HK-2 (cell line): ENCODE measurements around the gene SEC24B.
A peak's percentile ranks its signal among the peaks of the same experiment; 100 is the strongest.
"Not testable (repeated sequence)": the region's sequence is repeated elsewhere in the genome, so short reads cannot be mapped to it uniquely, and the experiment has no call there.

Experiments used
- DNase-seq: peaks from one replicate; pipeline ENCODE4 v3.0.0-alpha.2; 2018; ENCODE audit not compliant: unreplicated experiment

The SEC24B gene

DNA sequence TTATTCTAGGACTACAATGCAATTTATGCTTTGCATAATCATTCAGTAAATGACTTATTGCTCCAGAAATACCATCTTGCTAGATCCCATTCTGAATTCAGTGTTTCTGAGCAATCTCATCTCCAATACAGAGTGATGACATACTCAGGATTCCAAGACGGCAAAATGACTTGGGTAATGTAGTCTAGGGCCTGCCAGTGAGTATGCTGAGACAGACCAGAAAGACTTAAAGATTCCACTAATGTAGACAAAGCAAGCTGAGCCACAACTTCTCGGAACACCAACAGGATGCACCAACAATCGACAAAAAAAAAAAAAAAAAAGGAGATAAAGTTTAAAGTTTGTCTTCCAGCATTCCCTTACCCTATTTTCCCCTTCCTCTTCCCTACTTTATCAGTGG, 919 bp upstream of the SEC24B start:
- peak; percentile 13 for DNase-seq

DNA sequence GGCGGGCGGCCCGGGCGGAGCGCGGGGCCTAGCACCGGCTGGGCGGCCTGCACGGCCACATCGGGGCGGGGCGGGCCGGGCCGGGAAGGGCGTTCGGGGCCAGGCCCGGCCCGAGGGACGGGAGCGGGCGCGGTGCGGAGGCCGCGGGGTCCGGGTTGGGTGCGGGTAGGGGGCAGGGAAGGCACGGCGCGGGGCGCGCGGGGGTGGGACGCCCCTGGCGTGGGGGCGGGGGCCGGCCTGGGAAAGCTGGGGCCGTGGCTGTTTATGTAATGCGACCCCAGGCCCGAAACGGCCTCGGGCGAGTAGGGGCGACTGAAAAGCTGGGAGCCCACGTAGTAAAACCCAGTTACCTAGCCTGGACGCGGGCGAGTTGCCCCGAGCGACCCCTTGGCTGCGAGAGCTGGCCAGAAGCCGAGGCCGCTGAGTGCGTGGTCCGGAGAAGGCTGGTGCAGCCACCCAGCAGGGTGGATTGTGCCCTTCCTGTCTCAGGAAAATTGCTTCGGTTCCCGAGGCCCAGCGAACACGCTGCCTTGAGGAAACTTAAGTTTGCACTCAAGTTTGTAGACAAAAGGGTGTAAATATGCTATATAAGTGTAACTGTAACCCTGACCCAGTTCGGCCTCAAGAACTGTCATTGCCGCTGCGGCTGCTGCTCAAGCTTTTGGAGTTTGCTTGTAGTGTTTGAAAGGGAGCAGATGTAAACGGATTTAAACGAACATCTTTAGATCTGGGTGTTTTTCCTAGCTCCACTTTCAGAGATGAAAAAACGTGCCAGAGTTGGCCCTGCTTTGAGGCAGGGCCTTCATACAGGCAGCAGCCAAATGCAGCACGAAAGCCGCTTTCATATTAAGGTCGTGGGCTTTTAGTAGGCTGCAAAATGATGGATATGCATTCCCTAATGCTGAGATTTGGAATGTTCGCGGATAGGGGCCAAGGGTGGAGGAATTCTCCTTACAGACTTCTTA, 674 bp downstream of the SEC24B start:
- DNase-seq, result peak; percentile 38

DNA sequence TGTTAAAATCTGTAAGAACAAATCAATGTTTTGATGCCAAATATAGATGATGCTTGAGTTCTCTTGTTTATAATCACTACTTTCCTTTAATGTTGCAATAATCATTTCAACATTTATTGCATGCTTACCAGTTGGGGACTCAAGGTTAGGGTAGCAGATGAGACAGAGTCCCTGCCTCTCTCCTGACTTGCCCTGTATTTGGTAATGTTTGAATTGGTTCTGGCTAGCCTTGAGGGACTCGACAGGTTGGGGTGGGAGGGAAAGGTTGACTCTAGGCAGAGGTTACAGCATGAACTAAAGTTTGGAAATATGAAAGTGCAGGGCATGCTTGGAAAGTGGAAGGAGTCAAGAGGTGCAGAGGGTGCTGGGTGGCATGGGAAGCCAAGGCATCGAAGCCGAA, 2.0 kb downstream of the SEC24B start:
- no peak for DNase-seq

DNA sequence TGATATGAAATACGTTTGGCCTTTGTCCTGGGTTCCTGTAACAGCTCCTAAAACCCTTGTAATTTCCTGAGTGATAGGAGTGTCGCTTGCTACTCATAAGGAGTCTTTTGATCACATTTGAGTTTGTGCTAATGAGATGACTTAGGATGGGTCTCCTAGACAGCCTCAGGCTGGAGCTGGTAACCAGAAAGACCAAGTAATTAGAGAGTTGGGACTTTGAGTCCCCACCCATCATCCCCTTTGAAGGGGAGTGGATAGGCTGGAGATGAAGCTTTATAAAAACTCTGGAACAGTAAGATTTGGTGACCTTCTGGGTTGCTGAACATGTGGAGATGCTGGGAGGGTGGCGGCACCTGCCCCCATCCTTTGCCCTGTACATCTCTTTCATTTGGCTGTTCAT, 2.9 kb downstream of the SEC24B start:
- DNase-seq, result no peak

DNA sequence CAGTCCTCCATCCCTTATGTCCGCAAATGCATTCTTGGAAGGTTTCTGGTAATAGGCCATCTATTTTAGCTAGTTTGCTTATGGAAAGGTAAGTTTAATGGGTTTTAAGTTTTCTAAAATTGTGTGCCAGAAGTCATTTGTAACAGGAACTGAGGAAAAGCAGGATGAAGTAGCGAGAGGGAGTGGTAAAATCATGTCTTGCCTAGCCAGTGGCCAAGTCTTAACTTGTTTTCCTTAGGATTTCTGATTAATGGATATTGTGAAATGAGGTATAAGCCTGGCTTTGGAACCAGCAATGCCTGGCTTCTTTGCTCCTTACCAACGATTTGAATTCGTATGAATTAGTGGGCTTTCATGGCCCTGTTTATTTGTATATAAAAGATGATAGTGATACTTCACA, 7.3 kb downstream of the SEC24B start:
- DNase-seq, result no peak

DNA sequence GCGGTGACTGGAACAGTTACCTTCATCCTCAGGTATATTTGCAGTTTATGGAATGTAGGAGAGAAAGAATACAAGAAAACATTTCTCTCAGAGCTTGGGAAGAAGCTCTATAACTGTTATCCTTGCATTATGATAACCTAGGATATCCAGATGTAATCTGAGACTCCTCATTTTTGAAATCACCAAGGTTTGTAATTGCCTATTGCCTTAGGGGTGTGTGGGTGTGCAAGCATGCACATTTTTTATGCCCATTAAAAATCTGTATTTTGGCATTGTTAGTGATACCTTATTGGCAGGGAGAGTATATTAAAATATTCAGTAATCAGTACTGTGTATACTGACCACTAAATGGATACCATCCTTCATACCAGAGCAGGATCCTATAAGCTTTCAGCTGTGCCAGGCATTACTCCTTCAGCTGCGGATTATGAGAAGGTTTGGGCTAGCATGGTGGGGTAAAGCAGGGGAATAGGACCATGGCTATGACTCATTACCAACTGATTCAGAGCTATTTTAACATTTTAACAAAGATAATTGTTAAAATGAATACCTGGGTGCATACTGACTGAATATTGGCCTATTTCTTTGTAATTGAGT, 8.3 kb downstream of the SEC24B start:
- no peak for DNase-seq

DNA sequence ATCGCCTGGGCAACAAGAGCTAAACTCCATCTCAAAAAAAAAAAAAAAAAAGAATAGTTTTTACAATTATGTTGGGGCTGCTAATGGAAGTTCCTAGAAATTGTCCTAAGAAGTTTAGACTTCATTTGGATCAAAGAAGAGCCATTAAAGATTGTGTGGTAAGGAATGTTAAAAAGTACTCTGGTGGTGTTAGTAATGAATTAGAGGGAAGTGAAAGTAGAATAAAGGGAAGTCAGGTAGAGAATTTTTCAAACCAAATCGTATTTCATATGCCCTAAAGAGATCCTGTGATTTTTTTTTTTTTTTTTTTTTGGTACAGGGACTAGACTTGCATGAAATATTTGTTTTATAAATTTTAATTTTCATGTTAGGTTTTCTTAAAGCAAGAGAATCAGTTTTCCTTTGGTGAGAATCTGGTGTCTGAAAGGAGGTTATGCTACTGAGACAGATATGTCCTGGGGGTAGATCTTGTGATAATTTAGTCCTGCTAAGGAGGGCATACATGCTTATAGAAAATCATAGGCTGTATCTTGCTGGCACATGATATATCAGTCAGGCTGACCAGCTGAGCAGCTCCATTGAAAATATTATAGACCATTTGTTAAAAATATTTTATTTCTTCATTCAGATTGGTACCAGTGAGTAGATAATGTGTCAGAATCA, 10.7 kb downstream of the SEC24B start:
- no peak for DNase-seq

DNA sequence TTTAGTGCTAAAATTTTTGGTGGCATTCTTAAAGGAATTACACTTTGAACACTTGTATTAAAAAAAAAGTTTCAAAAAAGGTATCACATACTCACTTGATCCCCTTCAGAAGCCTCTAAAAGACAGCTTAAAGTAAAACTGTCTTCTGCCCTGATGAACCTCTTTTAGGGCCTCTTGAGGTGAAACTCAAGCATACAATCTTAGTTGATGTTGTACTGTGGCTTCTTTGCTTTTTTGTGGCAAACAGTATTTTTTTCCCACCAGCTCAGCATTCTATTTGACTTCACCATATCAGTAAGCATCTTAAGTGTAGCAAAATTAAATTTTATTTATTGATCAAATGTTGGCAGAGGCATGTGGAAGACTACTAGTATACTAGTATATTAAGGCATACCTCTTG, 13.7 kb downstream of the SEC24B start:
- no peak for DNase-seq

DNA sequence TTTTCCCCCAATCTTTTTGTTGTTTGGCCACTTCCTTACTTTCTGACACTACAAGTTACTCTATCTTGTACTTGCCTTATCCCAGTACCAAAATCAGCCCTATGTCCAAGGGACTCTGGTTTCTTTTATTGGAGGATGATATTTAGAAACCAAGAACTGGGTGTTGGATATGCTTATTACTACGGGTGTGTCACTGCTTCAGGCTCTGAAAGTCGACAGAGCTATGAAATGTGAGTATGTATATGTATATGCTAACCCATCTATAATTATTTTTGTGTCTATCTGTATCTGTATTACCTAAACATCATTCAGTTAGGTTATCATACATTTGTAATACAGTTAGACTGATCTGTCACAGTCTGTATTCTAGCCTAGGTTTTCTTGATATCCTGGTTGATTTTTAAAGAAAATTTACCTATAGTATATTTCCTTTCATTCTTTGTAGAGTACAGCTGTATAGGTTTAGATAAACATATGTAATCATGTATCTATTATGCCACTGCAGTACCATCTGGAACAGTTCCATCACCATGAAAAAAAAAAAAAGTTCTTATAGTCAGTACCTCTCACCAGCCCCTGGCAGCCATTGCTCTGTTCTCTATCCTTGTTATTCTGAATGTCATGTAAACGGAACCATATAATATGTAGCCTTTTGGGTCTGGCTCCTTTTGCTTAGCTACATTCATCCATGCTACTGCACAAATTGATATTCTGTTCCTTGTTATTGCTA, 18.1 kb downstream of the SEC24B start:
- DNase-seq, result no peak

DNA sequence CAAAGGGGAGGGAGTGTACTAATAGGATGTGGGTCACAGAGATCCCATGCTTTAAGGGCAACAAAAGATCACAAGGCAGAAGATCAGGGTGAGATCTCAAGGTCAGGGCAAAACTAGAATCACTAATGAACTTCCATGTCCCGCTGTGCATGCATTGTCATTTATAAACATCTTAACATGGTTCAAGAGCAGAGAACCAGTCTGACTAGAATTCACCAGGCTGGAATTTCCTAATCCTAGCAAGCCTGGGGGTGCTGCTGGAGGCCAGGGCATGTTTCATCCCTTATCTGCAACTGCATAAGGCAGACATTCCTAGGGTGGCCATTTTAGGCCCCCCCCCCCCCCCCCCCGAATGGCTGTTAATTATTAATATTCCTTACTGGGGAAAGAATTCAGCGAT, 19.5 kb downstream of the SEC24B start:
- not testable (repeated sequence) for DNase-seq

DNA sequence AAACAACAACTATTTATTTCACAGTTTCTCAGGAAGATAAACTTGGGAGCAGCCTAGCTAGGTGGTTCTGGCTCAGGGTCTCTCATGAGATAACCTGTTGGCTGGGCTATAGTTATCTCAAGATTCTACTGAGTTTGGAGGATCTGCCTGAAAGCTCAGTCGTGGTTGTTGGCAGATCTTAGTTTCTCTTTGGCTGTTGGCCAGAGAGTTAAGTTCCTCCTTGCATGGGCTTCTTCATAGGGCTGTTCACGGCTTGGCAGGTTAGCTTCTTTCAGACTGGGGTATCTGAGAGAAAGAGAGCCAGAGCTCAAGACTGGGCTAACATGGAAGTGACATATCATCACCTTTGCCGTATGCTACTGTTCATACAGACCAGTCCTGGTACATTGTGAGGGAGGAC, 28.7 kb downstream of the SEC24B start:
- no peak for DNase-seq

DNA sequence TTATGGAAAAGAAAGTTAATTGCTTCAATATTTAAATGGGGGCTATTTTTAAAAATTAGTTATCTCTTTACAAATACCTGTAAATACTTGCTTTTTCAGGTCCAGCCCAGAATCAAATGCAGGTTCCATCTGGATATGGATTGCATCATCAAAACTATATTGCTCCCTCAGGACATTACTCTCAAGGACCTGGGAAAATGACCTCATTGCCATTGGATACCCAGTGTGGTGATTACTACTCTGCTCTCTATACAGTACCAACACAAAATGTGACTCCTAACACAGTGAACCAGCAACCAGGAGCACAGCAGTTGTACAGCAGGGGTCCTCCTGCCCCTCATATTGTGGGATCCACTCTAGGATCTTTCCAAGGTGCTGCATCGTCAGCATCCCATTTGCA, 29.2 kb downstream of the SEC24B start:
- DNase-seq, result no peak

DNA sequence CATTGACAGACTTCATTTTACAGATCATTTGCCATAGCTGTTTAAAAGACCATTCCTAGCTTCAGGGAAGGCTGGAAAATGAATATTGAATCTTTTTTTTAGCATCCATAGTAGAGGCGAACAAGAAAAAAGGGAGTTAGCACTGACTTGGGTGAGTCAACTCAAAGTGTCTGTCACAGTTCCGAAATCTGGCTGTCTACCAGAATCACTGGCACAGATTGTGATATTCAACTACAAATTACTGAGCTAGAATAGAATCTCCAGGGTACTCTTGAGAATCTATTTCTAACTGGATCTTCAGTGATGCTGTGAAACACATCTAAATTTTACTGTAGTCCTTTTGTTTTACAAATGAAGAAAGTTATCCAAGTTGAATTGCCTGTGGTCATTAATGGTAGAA, 31.5 kb downstream of the SEC24B start:
- no peak for DNase-seq

DNA sequence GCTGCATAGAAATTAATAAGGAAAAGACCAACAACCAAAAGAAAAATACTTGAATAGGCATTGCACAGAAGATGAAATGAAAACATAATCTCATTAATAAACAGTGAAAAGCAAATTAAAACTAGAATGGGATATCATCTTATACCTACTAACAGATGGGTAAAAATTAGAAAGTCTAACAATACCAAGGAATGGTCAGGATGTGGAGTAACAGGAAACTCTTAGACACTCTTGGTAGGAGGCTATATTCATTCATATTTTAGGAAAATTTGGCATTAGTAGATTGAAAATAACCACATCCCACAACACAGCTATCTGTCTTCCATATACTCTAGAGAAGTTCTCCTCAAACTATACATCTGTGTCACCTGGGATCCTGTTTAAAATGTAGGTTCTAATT, 36.3 kb downstream of the SEC24B start:
- no peak for DNase-seq

DNA sequence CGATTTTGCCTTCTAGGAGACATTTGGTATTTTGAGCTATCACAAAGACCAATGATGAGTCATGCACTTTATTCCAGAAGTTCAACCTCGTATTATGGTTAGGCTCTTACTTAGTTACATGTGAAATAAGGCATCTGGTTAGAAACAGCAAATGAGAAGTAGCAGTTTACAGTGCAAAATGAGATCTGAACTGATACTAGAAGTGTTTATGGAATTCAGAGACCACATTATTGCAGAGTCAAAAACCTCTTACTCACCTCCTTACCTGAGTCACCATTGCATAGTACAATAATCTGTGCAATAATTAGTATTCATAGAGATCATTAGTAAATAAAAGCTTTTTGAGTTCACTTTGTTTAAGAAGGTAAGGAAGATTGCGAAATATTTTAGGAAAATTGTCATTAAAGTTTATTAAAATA, 38.7 kb downstream of the SEC24B start:
- DNase-seq, result no peak

DNA sequence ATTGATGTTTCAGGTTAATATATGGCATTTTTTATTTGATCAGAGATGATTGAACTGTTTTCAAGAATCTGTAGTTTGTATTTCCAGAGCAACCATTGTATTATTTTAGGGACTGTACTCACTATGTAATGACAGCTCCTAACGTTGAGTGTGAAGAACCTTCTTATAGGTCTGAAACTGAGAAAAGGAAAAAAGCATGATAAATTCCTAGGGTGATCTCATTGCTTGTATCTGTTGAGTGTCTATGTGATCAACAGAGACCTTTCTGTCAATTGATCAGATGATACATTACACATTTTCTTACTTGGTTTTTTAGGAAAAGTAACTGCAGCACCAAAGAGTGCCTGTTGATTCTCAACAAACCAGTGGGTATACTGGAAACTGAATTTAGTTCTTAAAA, 40.2 kb downstream of the SEC24B start:
- DNase-seq, result no peak

DNA sequence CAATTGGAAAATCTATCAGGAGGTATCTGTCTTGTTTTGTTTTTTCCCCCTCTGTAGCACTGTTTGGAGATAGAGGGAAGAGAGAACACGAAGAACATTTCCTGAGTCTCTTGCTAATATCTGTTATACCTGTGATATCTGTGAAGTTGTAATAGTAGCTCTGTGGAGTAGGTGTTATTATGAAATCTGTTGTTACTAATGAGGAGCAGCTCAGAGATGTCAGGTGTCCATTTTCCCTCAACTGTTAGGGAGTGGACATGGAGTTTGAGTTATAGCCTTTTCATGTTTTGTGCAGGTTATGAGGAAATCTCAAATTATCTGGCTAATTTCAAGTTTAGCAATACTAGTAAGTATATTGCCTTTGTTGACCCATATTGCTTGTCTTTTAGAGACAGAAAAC, 52.4 kb downstream of the SEC24B start:
- no peak for DNase-seq

DNA sequence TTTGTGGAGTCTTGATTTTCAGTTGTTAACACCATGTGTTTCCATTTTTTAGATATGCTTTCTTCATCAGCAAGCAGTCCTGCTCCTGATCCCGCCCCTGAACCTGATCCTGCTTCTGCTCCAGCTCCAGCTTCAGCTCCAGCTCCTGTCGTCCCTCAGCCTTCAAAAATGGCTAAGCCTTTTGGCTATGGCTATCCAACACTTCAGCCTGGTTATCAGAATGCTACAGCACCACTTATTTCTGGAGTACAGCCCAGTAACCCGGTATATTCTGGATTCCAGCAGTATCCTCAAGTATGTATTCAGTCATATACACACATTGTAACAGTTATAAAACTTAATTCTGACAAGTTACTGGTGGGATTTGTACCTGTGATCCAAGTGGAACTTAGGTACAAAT, 60.9 kb downstream of the SEC24B start:
- DNase-seq, result no peak

DNA sequence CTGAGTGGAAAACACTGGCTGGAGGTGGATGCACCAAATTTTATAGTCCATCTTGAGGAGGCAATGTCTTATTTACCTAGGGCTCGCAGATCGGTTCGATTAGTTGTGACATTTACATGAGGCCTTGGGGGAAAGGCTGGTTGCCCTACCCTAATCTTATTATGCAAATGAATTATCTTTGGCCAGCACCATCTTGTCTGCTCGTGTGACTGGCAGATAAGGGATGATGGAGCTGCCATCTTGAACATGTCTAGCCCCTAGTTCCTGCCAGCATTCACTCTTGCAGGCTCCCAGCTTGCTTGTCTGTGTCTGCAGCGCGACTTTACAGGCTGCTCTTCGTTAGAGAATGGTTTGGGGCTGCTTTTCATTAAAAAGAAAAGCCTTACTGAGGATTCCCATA, 61.9 kb downstream of the SEC24B start:
- no peak for DNase-seq

DNA sequence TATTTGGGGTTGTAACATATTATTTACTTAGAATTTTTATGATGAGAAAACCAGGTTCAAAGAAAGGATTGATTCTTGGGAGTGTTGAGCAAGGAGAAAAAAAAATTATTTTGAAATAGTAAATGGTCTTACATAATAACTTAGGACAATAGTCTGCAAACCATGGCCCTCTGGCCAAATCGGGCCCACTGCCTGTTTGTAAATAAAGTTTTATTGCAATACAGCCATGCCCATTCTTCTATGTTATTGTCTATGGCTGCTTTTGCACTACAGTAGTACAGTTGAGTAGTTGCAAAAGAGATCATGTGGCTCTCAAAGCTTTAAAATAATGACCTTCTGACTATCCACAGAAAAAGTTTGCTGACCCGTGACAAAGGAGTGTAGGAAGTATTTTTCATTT, 63.3 kb downstream of the SEC24B start:
- no peak for DNase-seq

DNA sequence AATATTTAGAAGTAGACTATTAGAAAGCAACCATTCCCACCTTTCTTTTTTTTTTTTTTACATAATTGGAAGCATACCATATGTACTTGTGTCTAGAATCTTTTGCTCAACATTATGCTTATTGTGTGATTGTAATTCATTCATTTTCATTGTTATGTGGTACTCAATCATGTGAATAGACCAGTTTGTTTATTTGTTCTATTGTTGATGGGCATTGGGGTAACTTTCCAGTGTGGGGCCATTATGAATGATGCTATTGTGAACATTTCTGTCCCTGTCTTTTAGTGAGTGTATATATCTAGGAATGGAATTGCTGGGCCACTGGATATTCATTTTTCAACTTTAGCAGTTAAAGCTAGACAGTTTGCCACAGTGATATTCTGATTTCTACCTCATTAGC, 63.9 kb downstream of the SEC24B start:
- DNase-seq, result no peak

DNA sequence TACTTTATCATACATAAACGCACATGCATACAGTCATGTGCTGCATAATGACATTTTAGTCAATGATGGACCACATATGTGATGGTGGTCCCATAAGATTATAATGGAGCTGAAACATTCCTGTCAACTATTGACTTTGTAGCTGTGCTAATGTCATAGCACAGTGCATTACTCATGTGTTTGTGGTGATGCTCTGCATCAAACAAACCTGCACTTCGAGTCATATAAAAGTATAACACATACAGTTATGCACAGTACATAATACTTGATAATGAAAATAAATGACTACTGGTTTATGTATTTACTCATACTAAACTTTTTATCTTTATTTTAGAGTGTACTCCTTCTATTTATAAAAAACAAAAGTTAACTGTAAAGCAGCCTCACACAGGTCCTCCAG, 65.9 kb downstream of the SEC24B start:
- DNase-seq, result no peak
